Measurements from ENCODE around the gene PTPRT.
"Not testable (repeated sequence)": the region's sequence is repeated elsewhere in the genome, so short reads cannot be mapped to it uniquely, and the experiment has no call there.

Gene PTPRT

DNA sequence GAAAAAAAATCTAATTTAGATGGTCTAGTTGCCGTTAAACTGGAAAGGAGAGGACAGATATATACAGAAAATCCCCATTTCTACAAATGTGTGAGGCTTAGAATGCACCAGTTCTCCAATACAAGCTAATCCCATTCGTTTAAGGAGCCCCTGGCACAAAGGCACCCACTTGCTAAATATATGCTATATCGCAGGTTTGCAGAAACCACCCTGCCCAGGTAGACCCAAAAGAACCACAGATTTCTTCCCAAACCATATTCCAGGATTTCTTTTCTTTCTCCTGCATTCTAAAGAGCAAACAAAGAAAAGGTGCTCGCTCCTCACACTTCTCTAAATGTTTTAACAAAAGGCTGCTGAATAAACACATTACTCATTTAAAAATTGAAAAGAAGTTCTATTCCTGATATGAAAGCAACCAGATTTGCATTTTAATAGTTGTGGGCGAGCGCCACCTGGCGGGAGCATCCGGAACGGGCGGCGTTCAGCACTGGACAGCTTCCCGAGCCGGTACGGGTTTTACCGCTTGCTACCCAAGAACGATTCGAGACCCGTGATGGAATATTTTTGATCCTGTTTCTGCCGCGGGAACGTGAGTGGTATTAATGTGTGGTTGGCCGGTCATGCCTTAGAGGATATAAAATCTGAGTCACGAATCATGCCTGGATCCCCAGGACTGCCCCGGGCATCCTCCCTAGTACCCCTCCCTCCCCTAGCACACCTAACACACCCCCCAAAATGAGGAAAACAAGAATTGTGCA lies 2.1 kb downstream of the PTPRT start:
- DNase-seq (ENCODE audit: low spot score), result peak; percentile 33

- DNase-seq (ENCODE audit: low spot score), result no peak
Observed at GRCh38 chr20:43186312-43186711, 3.4 kb downstream of the PTPRT start.

DNA sequence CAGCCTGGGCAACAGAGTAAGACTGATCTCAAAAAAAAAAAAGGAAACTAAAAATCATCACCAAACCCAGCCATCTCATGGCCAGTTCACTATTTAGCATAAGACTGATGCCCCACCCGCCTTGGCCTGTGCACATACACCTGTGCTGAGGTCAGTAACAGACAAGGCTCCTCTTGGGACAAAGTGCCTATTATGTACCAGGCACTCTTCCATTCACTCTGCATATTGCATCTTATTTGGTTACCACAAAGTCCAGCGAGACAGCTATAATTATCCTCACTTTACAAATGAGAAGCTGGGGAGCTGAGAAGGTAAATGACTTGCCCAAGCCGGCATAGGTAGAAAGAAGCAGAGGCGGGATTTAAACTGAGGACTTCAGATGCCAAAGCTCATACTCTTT lies 3.8 kb downstream of the PTPRT start:
- DNase-seq (ENCODE audit: low spot score), result no peak

DNA sequence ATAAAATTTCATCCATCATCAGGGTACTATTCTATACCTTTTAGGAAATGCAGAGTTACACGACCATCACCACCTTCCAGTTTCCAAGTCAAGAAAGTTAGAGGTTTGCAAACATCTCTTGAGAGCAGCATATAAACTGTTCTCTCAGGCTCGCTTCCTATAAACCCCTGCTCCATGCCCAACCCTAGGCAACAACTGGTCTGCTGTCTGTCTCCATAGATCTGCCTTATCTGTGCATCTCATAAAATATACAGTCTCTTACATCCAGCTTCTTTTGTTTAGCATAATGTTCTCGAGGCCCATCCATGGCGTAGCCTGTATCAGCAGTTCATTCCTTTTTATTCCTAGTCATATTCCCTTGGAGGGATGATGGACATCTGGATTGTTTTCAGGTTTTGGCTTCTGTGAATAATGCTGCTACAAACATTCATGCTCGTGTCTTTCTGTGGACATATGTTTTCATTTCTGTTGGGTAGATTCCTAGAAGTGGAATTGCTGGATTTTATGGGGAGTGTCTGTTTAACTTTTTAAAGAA lies 6.1 kb downstream of the PTPRT start:
- no peak for DNase-seq (ENCODE audit: low spot score)

- DNase-seq (ENCODE audit: low spot score), result no peak
Observed at GRCh38 chr20:43178080-43178479, 11.6 kb downstream of the PTPRT start.

DNA sequence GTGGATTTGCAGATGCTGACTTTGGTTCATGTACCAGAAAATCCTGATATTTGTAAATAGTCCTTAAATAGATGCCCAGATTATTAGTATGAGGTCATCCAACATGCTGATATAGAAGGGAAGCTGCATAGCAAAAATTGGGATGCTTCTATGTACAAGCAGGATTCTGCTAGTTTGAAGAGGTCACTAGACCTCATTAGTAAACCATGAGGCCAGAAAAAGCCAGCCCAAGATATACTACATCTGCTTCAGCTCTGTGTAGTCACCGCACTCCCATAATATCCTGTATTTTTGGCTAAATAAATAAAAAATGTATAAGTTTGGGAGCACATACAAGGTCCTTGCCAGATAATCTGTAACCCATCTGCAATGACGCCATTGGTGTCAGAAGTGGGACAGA lies 13.0 kb downstream of the PTPRT start:
- no peak for DNase-seq (ENCODE audit: low spot score)

DNA sequence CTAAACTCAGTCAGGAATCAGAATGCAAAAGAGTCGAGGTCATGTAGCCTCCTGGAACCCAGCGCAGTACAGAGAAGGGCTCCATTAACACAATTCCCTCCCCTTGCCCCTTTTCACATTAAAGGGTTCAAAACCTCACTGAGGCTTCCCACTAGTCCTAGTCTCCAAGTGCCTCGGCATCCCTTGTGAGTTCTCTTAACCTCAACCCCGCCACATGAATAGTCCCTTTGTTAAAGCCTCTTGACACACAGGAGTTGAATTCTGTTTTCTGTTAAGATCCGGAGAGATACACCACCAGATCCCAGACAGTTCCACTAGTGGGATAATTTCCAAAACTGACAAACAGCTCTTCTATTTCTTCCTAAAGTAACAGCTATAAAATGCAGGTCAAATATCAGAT lies 17.8 kb downstream of the PTPRT start:
- no peak for DNase-seq (ENCODE audit: low spot score)

DNA sequence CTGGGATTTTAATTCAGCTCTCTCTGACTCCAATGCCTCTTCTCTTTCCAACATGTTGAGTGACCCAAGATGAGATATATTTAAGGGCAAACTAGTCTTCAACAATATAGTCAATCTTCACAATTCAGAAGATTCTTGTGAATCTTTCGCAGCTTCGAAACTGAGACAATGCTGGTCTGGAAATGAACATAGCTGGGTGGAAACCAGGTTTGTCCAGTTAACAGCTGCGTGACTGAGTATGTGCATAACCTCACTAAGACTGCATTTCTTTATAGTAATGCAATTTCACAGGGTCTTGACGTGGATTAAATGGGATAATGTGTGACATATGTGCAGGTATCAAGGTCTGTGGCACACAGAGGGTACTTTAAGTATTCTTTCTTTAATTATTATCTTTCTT lies 18.9 kb downstream of the PTPRT start:
- DNase-seq (ENCODE audit: low spot score), result no peak

- DNase-seq (ENCODE audit: low spot score), result no peak
Observed at GRCh38 chr20:43167615-43168014, 22.1 kb downstream of the PTPRT start.

DNA sequence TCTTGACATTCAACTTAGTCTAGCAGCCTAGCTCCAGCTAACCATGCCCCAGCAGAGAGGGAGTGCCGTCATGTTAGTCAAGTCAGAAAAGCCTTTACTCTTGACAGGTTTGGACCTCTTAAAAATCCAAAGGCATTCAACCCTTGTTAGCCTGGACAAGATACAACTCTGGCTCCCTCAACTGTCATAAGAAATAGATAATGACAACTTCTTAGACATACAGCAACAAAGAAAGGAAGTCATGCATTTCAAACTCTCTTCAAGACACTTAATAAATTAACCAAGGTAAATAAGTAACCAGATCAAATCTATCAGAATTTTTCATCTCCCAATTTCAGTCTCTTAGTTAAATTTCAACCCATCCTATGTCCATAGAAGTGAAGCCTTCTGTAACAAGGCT lies 22.7 kb downstream of the PTPRT start:
- no peak for DNase-seq (ENCODE audit: low spot score)

DNA sequence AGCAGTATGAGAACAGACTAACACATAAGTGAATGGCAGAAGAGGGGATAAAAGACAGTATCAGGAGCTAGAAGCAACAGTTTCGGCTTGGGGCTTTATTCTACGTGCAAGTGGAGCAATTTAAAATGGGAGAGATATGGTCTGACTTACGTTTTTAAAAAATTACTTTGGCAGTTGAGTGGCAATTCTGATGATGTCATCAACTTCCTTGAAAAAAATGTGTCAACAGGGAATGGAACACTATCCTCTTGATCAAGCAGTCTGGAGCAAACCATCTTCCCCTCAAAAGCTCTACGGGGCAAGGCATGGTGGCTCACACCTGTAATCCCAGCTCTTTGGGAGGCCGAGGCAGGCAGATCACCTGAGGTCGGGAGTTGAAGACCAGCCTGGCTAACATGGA lies 24.1 kb downstream of the PTPRT start:
- no peak for DNase-seq (ENCODE audit: low spot score)

DNA sequence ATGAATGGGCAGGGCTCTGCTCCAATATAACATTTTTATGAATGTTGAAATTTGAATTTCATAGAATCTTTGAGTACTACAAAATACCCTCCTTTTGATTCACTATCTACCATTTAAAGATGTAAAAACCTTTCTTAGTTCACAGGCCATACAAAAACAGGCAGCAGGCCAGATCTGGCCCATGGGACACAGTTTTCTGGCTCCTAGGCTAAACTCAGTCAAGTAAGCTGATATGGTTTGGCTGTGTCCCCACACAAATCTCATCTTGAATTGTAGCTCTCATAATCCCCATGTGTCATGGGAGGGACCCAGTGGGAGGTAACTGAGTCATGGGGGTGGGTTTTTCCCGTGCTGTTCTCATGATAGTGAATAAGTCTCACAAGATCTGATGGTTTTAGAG lies 25.0 kb downstream of the PTPRT start:
- DNase-seq (ENCODE audit: low spot score), result not testable (repeated sequence)

GRCh38 chr20:43161716-43162115 lies 28.0 kb downstream of the PTPRT start:
- no peak for DNase-seq (ENCODE audit: low spot score)

GRCh38 chr20:43160941-43161340 lies 28.8 kb downstream of the PTPRT start:
- no peak for DNase-seq (ENCODE audit: low spot score)

DNA sequence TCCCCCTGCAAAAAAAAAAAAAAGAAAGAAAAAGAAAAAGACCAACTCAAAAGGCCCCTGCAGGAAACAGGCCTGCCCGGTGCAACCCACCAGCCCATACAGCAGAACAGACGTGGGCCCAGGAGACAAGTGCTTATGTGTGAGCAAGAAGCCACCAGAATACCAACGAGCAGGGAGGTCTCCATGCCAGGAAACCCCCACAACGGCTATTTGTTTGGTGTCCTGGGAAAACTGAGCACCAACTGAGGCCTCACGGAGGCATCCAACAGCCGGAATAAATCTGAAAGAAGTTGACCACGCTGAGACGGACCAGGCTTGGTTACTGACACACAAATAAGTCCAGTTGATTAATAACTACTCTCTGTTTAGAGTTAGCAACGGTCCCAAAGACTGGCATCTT lies 29.7 kb downstream of the PTPRT start:
- DNase-seq (ENCODE audit: low spot score), result no peak

DNA sequence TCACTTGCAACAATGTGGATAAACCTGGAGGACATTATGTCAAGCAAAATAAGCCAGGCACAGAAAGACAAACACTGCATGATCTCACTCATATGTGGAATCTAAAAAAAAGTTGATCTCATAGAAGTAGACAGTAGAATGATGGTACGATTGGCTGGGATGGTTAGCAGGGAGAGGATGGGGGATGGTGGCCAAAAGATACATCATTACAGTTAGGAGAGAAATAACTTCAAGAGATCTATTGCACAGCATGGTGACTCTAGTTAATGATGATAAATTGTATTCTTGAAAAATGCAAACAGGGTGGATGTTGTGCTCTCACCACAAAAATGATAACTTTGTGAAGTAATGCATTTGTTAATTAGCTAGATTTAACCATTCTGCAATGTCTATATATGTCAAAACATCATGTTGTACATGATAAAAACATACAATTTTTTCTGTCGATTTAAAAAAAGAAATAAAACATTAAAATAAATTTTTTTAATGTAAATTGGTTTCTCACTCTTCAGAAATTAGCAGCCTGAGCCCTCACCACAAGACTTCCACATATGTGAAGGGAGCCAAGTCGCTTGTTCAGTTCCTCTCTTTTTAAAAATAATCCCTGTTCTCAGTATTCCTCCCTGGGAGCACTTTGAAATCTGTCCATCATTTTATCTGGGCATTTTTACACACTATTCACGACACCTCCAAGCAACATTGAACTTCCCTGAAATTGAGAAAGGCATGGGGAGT lies 34.2 kb downstream of the PTPRT start:
- no peak for DNase-seq (ENCODE audit: low spot score)

GRCh38 chr20:43151901-43152300 lies 37.8 kb downstream of the PTPRT start:
- DNase-seq (ENCODE audit: low spot score), result no peak

- DNase-seq (ENCODE audit: low spot score), result no peak
Observed at GRCh38 chr20:43151256-43151655, 38.5 kb downstream of the PTPRT start.

DNA sequence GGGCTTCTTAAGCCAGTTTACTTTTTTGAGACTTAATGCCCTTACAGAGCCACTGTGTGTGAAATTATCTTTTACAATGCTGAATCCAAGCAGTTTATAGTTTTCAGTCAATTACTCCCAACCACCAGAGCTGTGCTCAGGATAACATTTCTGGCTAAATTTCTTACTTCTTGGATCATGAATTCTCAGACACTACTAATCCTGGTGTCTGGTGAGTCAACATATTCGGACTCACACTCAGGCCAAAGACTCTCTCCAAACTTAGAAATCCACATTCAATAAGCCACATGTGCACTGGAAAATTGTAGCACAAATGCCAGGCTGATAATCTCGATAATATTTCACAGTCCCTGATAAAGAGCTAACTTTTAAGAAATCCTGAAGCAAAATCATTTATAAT lies 49.0 kb downstream of the PTPRT start:
- DNase-seq (ENCODE audit: low spot score), result no peak

- no peak for DNase-seq (ENCODE audit: low spot score)
Observed at GRCh38 chr20:43138061-43138770, 51.5 kb downstream of the PTPRT start.

GRCh38 chr20:43137160-43137559 lies 52.5 kb downstream of the PTPRT start:
- DNase-seq (ENCODE audit: low spot score), result no peak

DNA sequence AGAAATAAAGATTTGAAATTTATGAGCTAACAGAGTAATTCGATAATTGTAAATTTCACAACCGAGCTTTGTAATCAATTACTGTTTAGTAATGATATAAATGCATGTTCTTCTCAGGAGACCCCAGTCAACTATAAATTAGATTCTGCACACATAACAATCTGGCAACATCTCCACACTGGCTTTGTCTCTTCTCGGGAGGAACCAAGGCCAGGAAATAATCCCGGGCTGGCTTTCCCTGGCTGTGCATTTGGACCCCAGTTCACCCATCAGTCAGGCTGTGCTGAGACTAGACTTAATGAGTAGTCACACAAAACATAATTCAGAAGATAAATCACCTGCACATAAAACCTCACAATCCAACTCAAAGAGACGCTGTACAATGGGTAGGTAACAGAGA lies 65.5 kb downstream of the PTPRT start:
- DNase-seq (ENCODE audit: low spot score), result no peak

- DNase-seq (ENCODE audit: low spot score), result no peak
Observed at GRCh38 chr20:43123180-43123579, 66.5 kb downstream of the PTPRT start.
